Effector memory CD4-positive, alpha-beta T cell (primary cell): Measurements from ENCODE around the gene ZDHHC16.

ENCODE experiments used
- DNase-seq, 3 donors: peaks; one replicate each; pipeline ENCODE4 v3.0.0-alpha.2; 2020
- H3K27ac ChIP-seq: 2 replicates; pipeline ENCODE4 v1.7.0; 2013; ENCODE audit warnings: mild to moderate bottlenecking, low read length, moderate library complexity; ENCODE audit not compliant: insufficient read depth, poor library complexity, severe bottlenecking
- H3K27me3 ChIP-seq: replicated peaks from 2 replicates; pipeline ENCODE4 v1.7.0; 2013; ENCODE audit warnings: mild to moderate bottlenecking, low read length; ENCODE audit not compliant: insufficient read depth, control insufficient read depth, poor library complexity, severe bottlenecking
- H3K36me3 ChIP-seq: 2 replicates; pipeline ENCODE4 v1.7.0; 2013; ENCODE audit warnings: mild to moderate bottlenecking, low read length, moderate library complexity; ENCODE audit not compliant: control insufficient read depth, insufficient read depth
- H3K4me1 ChIP-seq: 2 replicates; pipeline ENCODE4 v1.7.0; 2013; ENCODE audit warnings: low read length, mild to moderate bottlenecking; ENCODE audit not compliant: control insufficient read depth, insufficient read depth, poor library complexity, severe bottlenecking
- H3K4me3 ChIP-seq: 2 replicates; pipeline ENCODE4 v1.7.0; 2013; ENCODE audit warnings: low read length, low read depth, mild to moderate bottlenecking; ENCODE audit not compliant: insufficient read depth, poor library complexity, severe bottlenecking
- H3K9me3 ChIP-seq: 2 replicates; pipeline ENCODE4 v1.7.0; 2013; ENCODE audit warnings: mild to moderate bottlenecking, low read length, moderate library complexity; ENCODE audit not compliant: control insufficient read depth

The ZDHHC16 gene

DNA sequence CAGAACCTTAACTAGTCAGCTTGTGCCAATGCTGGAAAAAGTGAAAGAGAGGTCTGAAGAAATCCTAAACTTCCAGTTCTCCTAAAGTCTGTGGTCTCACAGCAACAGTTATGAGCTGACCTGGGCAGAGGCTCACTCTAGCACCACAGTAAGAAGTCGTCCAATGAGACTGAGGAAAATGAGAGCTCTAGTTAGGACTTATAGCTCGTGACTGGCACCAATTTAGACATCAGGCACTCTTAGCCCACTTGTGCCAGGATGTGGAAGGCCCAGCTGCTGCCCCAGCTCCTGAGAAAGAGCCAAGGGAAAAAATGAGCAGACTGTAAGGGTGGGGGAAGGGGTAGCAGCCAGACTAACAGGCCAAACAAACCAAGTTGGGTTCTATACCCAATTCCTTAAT is 44.6 kb downstream of the ZDHHC16 start:
- Histone ChIP-seq H3K4me1 (peaks cover 10% of the 10 kb centered on the region), H3K9me3 (no peaks in the 10 kb centered on the region), H3K4me3 (no peak overlapping the region), H3K27me3 (no peaks in the 10 kb centered on the region), H3K27ac (no peak overlapping the region), H3K36me3 (no peaks in the 10 kb centered on the region)
- no peak for DNase-seq

- H3K27ac ChIP-seq: no peak overlapping the region
- no peak for DNase-seq
- no peaks in the 10 kb centered on the region for H3K27me3 ChIP-seq
- no peak overlapping the region for H3K4me3 ChIP-seq
- no peaks in the 10 kb centered on the region for H3K36me3 ChIP-seq
- no peaks in the 10 kb centered on the region for H3K9me3 ChIP-seq
- peaks cover 11% of the 10 kb centered on the region for H3K4me1 ChIP-seq
These were observed 48.2 kb downstream of the ZDHHC16 start for GRCh38 chr10:97494151-97494550.

DNA sequence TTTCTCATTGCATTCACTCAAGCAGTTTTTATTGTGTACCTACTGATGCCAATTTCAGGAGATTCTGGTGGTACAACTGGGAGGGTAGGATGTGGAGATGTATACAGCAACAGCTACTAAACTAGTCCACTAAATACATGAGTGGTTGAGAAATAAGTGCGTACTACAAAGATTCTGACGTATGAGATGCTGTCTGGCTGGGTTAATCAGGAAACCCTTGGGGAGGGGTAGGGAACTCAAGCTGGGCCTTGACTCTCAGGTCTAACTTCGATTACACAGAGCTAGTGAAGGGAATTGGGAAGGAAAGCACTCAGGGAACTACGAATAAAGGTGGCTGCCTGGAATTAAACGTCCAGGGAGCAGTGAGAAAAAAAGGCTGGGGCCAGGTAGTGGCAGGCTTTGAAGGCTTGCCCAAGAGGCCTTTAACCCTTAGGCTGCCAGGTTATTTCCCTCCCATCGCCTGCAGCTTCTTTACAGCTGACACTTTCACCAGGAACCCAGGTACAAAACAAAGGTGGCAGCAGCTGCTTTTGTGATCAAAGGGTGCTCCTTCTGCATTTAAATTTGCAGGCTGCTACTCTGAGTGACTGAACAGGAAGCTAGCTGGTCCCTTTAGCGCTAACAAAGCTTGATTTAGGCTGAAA is 49.0 kb downstream of the ZDHHC16 start:
- H3K4me1 ChIP-seq: peaks cover 11% of the 10 kb centered on the region
- no peaks in the 10 kb centered on the region for H3K27me3 ChIP-seq
- H3K27ac ChIP-seq: peak overlapping the region; percentile 50
- H3K36me3 ChIP-seq: no peaks in the 10 kb centered on the region
- H3K4me3 ChIP-seq: no peak overlapping the region
- no peaks in the 10 kb centered on the region for H3K9me3 ChIP-seq
- no peak for DNase-seq

DNA sequence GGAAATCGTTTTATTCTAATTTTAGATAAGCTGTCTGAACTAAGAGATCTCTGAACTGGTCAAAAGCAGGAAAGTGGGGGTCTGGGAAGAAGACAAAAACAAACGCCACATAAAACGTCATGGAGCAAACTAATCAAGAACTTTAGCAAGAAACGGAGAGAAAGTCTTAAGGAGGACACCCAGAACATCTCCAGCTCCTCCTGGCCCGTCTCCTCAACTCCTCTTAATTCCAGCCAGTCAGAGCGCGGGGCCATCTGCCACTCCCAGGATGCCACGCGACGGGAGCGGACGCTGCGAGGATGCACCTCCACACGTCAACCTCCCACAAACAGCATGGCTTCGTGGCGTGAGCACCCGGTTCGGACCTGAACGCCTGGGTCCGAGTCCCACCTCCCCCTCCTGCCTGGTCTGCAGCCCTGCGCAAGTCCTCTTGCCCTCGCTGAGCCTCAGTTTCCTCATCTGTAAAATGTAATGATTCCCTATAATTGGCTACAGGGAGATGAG is 51.6 kb downstream of the ZDHHC16 start:
- peak overlapping the region; percentile 96 for H3K4me3 ChIP-seq
- peak; percentile 46 to 65 (median 49) for DNase-seq
- H3K36me3 ChIP-seq: no peaks in the 10 kb centered on the region
- no peaks in the 10 kb centered on the region for H3K27me3 ChIP-seq
- peak overlapping the region; percentile 76 for H3K27ac ChIP-seq
- H3K9me3 ChIP-seq: no peaks in the 10 kb centered on the region
- peaks cover 11% of the 10 kb centered on the region for H3K4me1 ChIP-seq

- Histone ChIP-seq H3K27ac (peak within 1 kb of the TSS; percentile 76), H3K4me1 (peaks cover 11% of the 10 kb centered on the region), H3K4me3 (peak within 1 kb of the TSS; percentile 96), H3K27me3 (no peaks in the 10 kb centered on the region), H3K9me3 (no peaks in the 10 kb centered on the region), H3K36me3 (no peaks in the 10 kb centered on the region)
- DNase-seq: peak; percentile 97 to 99 (median 98)
These were observed 52.3 kb downstream of the ZDHHC16 start, which contains the start of gene MMS19 for GRCh38 chr10:97498076-97498840. TSS of gene MMS19 (minus strand) at chr10:97498422. CDS start at chr10:97498384, 38 bp downstream.

DNA sequence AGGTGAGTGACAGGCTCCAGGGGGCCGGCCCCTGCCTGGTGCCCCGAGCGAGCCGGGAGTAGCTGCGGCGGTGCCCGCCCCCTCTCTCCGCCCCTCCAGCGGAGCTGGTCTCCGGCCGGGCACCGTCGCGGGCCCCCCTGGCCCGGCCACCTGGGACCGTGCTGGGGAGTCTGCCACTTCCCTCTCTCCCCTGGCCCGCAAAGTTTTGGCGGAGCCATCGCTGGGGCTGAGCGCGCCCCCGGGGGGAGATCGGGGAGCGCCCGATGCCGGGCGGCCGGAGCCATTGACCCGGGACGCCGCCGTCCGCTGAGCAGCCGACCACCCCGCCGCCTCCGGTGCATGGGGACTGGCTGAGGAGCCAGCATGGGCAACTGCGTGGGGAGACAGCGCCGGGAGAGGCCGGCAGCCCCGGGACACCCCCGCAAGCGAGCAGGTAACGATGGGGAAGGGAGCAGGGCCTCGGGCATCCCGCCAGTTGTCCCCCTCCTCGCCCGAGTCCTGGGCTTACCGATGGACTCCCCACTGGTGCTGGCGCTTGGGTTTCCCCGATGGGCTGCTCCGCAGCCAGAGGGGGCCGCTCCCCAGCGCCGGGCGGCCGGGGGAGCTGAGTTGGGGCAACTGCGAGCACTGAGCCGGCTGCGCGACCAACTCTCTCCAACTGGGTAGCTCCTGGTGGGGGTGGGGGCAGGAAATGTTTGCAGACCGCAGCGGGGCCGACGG is 53.0 kb downstream of the ZDHHC16 start, which contains the start of gene UBTD1:
Gene UBTD1 (plus strand): TSS at position 84 of the 720 bp plus-strand sequence. CDS start 280 bp downstream, at position 364.
- Histone ChIP-seq H3K27ac (peak within 1 kb of the TSS; percentile 76), H3K9me3 (no peaks in the 10 kb centered on the region), H3K4me1 (peaks cover 11% of the 10 kb centered on the region), H3K4me3 (peak within 1 kb of the TSS; percentile 96), H3K36me3 (no peaks in the 10 kb centered on the region), H3K27me3 (no peaks in the 10 kb centered on the region)
- DNase-seq: peak in 2 of 3 donors; percentile 15 to 18

- Histone ChIP-seq H3K27me3 (peaks cover 5% of the 10 kb centered on the region), H3K4me1 (peaks cover 10% of the 10 kb centered on the region), H3K4me3 (peak overlapping the region; percentile 96), H3K9me3 (no peaks in the 10 kb centered on the region), H3K27ac (no peak overlapping the region), H3K36me3 (no peaks in the 10 kb centered on the region)
- DNase-seq: no peak
These were observed 53.8 kb downstream of the ZDHHC16 start for GRCh38 chr10:97499561-97500296.

GRCh38 chr10:97500297-97500575 is 54.3 kb downstream of the ZDHHC16 start:
- H3K27ac ChIP-seq: no peak overlapping the region
- H3K9me3 ChIP-seq: no peaks in the 10 kb centered on the region
- no peak overlapping the region for H3K4me3 ChIP-seq
- DNase-seq: no peak
- peaks cover 5% of the 10 kb centered on the region for H3K4me1 ChIP-seq
- no peaks in the 10 kb centered on the region for H3K36me3 ChIP-seq
- peaks cover 5% of the 10 kb centered on the region for H3K27me3 ChIP-seq

DNA sequence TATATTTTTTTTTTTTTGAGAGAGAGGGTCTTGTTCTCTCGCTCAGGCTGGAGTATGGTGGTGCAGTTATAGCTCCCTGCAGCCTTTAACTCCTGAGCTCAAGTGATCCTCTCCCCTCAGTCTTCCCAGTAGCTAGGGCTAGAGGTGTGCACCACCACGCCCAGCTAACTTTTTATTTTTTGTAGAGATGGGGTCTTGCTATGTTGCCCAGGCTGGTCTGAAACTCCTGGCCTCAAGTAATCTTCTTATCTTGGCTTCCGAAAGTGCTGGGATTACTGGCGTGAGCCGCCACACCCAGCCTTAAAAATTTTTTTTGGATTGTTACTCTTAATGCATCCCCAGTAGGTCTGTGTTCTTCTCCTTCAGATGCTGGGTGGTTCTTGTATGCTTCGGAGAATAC is 56.9 kb downstream of the ZDHHC16 start:
- H3K36me3 ChIP-seq: no peaks in the 10 kb centered on the region
- no peak for DNase-seq
- H3K4me3 ChIP-seq: no peak overlapping the region
- H3K4me1 ChIP-seq: no peaks in the 10 kb centered on the region
- no peaks in the 10 kb centered on the region for H3K9me3 ChIP-seq
- peaks cover 5% of the 10 kb centered on the region for H3K27me3 ChIP-seq
- H3K27ac ChIP-seq: no peak overlapping the region
